RKO (cell line): ENCODE measurements around the gene TTLL3.
"Not testable (repeated sequence)": the region's sequence is repeated elsewhere in the genome, so short reads cannot be mapped to it uniquely, and the experiment has no call there.

Experiments
- DNase-seq: peaks from one replicate; pipeline ENCODE4 v3.0.0-alpha.2; 2016; ENCODE audit warnings: low spot score

TTLL3 gene

GRCh38 chr3:9809615-9810432, at the start of gene TTLL3:
Gene TTLL3, plus strand, starts transcription at chr3:9810262. Its CDS starts 400 bp downstream, at chr3:9810662.
- peak; percentile 49 for DNase-seq

GRCh38 chr3:9760779-9761505, 49.1 kb upstream of the TTLL3 start:
- no peak for DNase-seq

- no peak for DNase-seq
These were observed 48.1 kb upstream of the TTLL3 start for GRCh38 chr3:9761919-9762318.

GRCh38 chr3:9762871-9763270, 47.2 kb upstream of the TTLL3 start:
- no peak for DNase-seq

- DNase-seq = no peak
These were observed 44.2 kb upstream of the TTLL3 start for GRCh38 chr3:9765865-9766264.

GRCh38 chr3:9767418-9767817, 42.6 kb upstream of the TTLL3 start:
- DNase-seq = no peak

- no peak for DNase-seq
These were observed 41.8 kb upstream of the TTLL3 start for GRCh38 chr3:9768141-9768775.

GRCh38 chr3:9769012-9769411, 41.0 kb upstream of the TTLL3 start:
- DNase-seq = no peak

GRCh38 chr3:9769426-9770275, 40.4 kb upstream of the TTLL3 start, which contains the start of gene CAMK1:
Gene CAMK1, minus strand, starts transcription at chr3:9769947. Its CDS starts 2,198 bp downstream, at chr3:9767749.
- DNase-seq = peak; percentile 74

GRCh38 chr3:9770276-9770812, 39.7 kb upstream of the TTLL3 start:
- DNase-seq = no peak

GRCh38 chr3:9771007-9771406, 39.1 kb upstream of the TTLL3 start:
- DNase-seq = not testable (repeated sequence)

- no peak for DNase-seq
These were observed 33.0 kb upstream of the TTLL3 start for GRCh38 chr3:9776896-9777693.

- no peak for DNase-seq
These were observed 32.4 kb upstream of the TTLL3 start for GRCh38 chr3:9777694-9778021.

GRCh38 chr3:9778143-9779074, 31.7 kb upstream of the TTLL3 start:
- peak; percentile 63 for DNase-seq

- no peak for DNase-seq
These were observed 30.9 kb upstream of the TTLL3 start for GRCh38 chr3:9779075-9779593.

- DNase-seq = no peak
These were observed 30.2 kb upstream of the TTLL3 start for GRCh38 chr3:9779721-9780457.

GRCh38 chr3:9780458-9780812, 29.6 kb upstream of the TTLL3 start:
- no peak for DNase-seq

GRCh38 chr3:9780910-9781309, 29.2 kb upstream of the TTLL3 start:
- no peak for DNase-seq

GRCh38 chr3:9781551-9781950, 28.5 kb upstream of the TTLL3 start:
- DNase-seq = no peak
